ENCODE results near the gene NBDY.
A peak's percentile ranks its signal among the peaks of the same experiment; 100 is the strongest.

NBDY gene

GRCh38 chrX:56787734-56788152 lies 58.7 kb downstream of the NBDY start:
- no peak for DNase-seq

- DNase-seq, result no peak
Measured at GRCh38 chrX:56788229-56788628, 59.2 kb downstream of the NBDY start.

GRCh38 chrX:56788717-56789122 lies 59.7 kb downstream of the NBDY start:
- no peak for DNase-seq

- DNase-seq, result no peak
Measured at GRCh38 chrX:56789518-56790070, 60.6 kb downstream of the NBDY start.

GRCh38 chrX:56790778-56791177 lies 61.7 kb downstream of the NBDY start:
- no peak for DNase-seq

- DNase-seq, result no peak
Measured at GRCh38 chrX:56791456-56791855, 62.4 kb downstream of the NBDY start.

GRCh38 chrX:56792270-56793111 lies 63.4 kb downstream of the NBDY start:
- no peak for DNase-seq

GRCh38 chrX:56793112-56793430 lies 64.0 kb downstream of the NBDY start:
- no peak for DNase-seq

- DNase-seq, result no peak
Measured at GRCh38 chrX:56793521-56794320, 64.7 kb downstream of the NBDY start.

GRCh38 chrX:56794404-56795230 lies 65.6 kb downstream of the NBDY start:
- DNase-seq, result no peak

GRCh38 chrX:56795309-56795868 lies 66.3 kb downstream of the NBDY start:
- DNase-seq, result no peak

- no peak for DNase-seq
Measured at GRCh38 chrX:56796641-56797395, 67.8 kb downstream of the NBDY start.

GRCh38 chrX:56797574-56798338 lies 68.7 kb downstream of the NBDY start:
- no peak for DNase-seq

- no peak for DNase-seq
Measured at GRCh38 chrX:56798339-56798711, 69.3 kb downstream of the NBDY start.

GRCh38 chrX:56798866-56799758 lies 70.1 kb downstream of the NBDY start:
- DNase-seq, result no peak

- no peak for DNase-seq
Measured at GRCh38 chrX:56800307-56800706, 71.3 kb downstream of the NBDY start.

GRCh38 chrX:56800801-56801200 lies 71.8 kb downstream of the NBDY start:
- no peak for DNase-seq

GRCh38 chrX:56802428-56802827 lies 73.4 kb downstream of the NBDY start:
- DNase-seq, result no peak

GRCh38 chrX:56802921-56803849 lies 74.1 kb downstream of the NBDY start:
- DNase-seq, result peak; percentile 3

Measured in amniotic stem cell (primary cell).